GM21786 (cell line): ENCODE measurements around the gene IREB2.

Experiments
- ATAC-seq: cut with Tn5 transposase; IDR thresholded peaks from one replicate; pipeline ENCODE4 v1.9.1; 2021; ENCODE audit not compliant: unreplicated experiment

The IREB2 gene

GRCh38 chr15:78540141-78540870, 102.3 kb downstream of the IREB2 start, which contains the start of gene PSMA4:
Gene PSMA4, plus strand, starts transcription at chr15:78540444. Its CDS starts 1,484 bp downstream, at chr15:78541928.
- peak; percentile 72 for ATAC-seq

- no peak for ATAC-seq
These were observed 103.1 kb downstream of the IREB2 start for GRCh38 chr15:78540871-78541743.

GRCh38 chr15:78541744-78542034, 103.7 kb downstream of the IREB2 start:
- ATAC-seq: no peak

GRCh38 chr15:78542647-78543046, 104.6 kb downstream of the IREB2 start:
- ATAC-seq: no peak

GRCh38 chr15:78550194-78550593, 112.2 kb downstream of the IREB2 start:
- ATAC-seq: no peak

- ATAC-seq: no peak
These were observed 112.8 kb downstream of the IREB2 start for GRCh38 chr15:78550815-78551214.
